Measurements from ENCODE around the gene CNTN6.

- TF ChIP-seq CTCF (IDR thresholded peaks at IDR 0.05) (no peak), POLR2A (IDR thresholded peaks at IDR 0.05) (no peak)
Measured at GRCh38 chr3:1446531-1446930, 353.7 kb downstream of the CNTN6 start.

Data from vagina (tissue), 2 donors.